Progenitor cell of endocrine pancreas (in vitro differentiated cells): ENCODE results near the gene PIK3R4. TPM values are rescaled to one million over a fixed set of nuclear protein-coding genes. Genes with fewer than 3 reads are reported as not detected.

ENCODE experiments used
- DNase-seq: peaks from one replicate; pipeline ENCODE4 v3.0.0; 2021; ENCODE audit warnings: low spot score; ENCODE audit not compliant: unreplicated experiment
- H3K27ac Mint-ChIP-seq: 2 replicates; pipeline ENCODE4 v1.8.0; 2021; ENCODE audit warnings: mild to moderate bottlenecking, moderate library complexity, mixed read lengths
- H3K27me3 Mint-ChIP-seq: 2 replicates; pipeline ENCODE4 v1.8.0; 2021; ENCODE audit warnings: mixed read lengths
- H3K36me3 Mint-ChIP-seq: 2 replicates; pipeline ENCODE4 v1.8.0; 2022; ENCODE audit warnings: mixed read lengths; ENCODE audit not compliant: insufficient read depth
- H3K4me1 Mint-ChIP-seq: 2 replicates; pipeline ENCODE4 v1.8.0; 2021; ENCODE audit warnings: low read depth, mixed read lengths
- H3K4me3 Mint-ChIP-seq: 2 replicates; pipeline ENCODE4 v1.8.0; 2021; ENCODE audit warnings: low read depth, mild to moderate bottlenecking, moderate library complexity, mixed read lengths
- H3K9me3 Mint-ChIP-seq: 2 replicates; pipeline ENCODE4 v1.8.0; 2021; ENCODE audit warnings: low read depth, mixed read lengths
- total RNA-seq: library from RNA; stranded (reverse); gene quantifications from 2 replicates; pipeline ENCODE4 v1.2.1, GENCODE V29; 2021
- TF ChIP-seq, protein P1 (sequence below): fragments of 200-600 bp; sonication (generic); IDR thresholded peaks from one replicate; pipeline ENCODE4 v1.5.0; 2021; ENCODE audit warnings: antibody characterized with exemption, mild to moderate bottlenecking; ENCODE audit not compliant: unreplicated experiment

Gene PIK3R4
- total RNA-seq, 1 donor from 2014 or later, result 32.2 TPM

DNA sequence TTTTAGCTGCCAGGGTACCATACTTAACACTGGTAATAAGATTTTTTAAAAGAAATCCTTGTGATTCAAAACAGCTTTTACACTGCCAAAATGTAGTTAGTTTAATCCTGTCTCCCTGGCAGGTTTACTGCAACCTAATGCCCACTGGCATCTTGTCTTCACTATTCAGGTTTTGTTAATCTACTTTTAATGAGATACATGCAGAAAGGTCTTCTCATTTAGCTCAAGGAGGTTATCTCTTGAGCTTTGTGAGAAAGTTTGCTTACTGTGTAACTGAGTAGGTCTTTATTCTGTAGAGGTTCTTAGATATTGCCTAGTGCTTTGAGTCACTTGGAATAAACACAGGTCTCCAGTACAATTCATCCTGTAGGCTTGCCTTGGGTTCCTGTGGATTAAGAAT is 110.7 kb downstream of the PIK3R4 start:
- Mint-ChIP-seq H3K9me3 (no peaks in the 10 kb centered on the region), H3K27me3 (no peaks in the 10 kb centered on the region), H3K4me3 (no peak overlapping the region), H3K27ac (no peak overlapping the region), H3K36me3 (no peaks in the 10 kb centered on the region), H3K4me1 (peaks cover 1% of the 10 kb centered on the region)
- DNase-seq, result no peak
- TF ChIP-seq, protein P1, sequence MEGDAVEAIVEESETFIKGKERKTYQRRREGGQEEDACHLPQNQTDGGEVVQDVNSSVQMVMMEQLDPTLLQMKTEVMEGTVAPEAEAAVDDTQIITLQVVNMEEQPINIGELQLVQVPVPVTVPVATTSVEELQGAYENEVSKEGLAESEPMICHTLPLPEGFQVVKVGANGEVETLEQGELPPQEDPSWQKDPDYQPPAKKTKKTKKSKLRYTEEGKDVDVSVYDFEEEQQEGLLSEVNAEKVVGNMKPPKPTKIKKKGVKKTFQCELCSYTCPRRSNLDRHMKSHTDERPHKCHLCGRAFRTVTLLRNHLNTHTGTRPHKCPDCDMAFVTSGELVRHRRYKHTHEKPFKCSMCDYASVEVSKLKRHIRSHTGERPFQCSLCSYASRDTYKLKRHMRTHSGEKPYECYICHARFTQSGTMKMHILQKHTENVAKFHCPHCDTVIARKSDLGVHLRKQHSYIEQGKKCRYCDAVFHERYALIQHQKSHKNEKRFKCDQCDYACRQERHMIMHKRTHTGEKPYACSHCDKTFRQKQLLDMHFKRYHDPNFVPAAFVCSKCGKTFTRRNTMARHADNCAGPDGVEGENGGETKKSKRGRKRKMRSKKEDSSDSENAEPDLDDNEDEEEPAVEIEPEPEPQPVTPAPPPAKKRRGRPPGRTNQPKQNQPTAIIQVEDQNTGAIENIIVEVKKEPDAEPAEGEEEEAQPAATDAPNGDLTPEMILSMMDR, result no peak

DNA sequence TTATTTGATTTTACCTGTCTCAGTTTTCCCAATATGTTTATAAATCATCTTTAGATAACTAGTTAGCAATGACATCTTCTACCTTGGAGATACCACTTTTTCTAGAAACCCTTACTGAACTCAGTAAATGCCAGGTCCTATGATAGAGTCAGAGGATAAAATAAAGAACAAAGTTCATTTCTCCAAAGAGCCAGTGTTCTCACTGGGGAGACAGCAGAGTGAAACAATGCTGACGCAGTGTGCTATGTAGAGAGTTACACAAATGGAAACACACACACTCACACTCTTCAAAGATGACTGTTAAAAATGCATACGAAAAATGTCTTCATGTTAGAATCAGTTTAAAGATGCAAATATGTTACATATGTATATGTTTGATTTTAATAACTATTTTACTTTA is 111.3 kb downstream of the PIK3R4 start:
- no peak for DNase-seq
- Mint-ChIP-seq H3K27me3 (no peaks in the 10 kb centered on the region), H3K9me3 (no peaks in the 10 kb centered on the region), H3K36me3 (no peaks in the 10 kb centered on the region), H3K4me3 (no peak overlapping the region), H3K27ac (no peak overlapping the region), H3K4me1 (peaks cover 1% of the 10 kb centered on the region)
- TF ChIP-seq, protein P1, result no peak

Other genes with a start within 250 kb of the PIK3R4 start
- gene COL6A6, start 229.7 kb downstream of the PIK3R4 start, total RNA-seq, result 0.12 and 0.13 TPM in 2 replicates
- gene ATP2C1, start 147.3 kb upstream of the PIK3R4 start, total RNA-seq, result 82.7 and 83.5 TPM in 2 replicates